Heart left ventricle (tissue), 16 donors: ENCODE results near the gene OR4B1. TPM values are rescaled to one million over a fixed set of nuclear protein-coding genes. Genes with fewer than 3 reads are reported as not detected.

Experiments used
- ATAC-seq, 4 donors: fragments of 200-7000 bp; cut with Tn5 transposase; one replicate each; pipeline ENCODE4 v1.9.1; 2020 to 2022; ENCODE audit warnings: moderate library complexity in 4 of 4, mild to moderate bottlenecking in 3 of 4, moderate number of reproducible peaks in 1 of 4
- DNase-seq, 5 donors: peaks; one replicate each; pipeline ENCODE4 v3.0.0-alpha.2; 2020
- H3K27ac ChIP-seq, 12 donors: fragments of 200-600 bp; sonication (generic) in 4 of 12; one replicate each; pipeline versions ENCODE4 v1.5.0 to v1.8.0; 2016 to 2022; ENCODE audit warnings: mild to moderate bottlenecking in 2 of 12
- H3K27me3 ChIP-seq, 9 donors: fragments of 200-600 bp; sonication (generic) in 2 of 9; one replicate each; pipeline versions ENCODE4 v1.5.1 to v1.8.0; 2016 to 2022; ENCODE audit warnings: mild to moderate bottlenecking in 3 of 9
- H3K36me3 ChIP-seq, 9 donors: fragments of 200-600 bp; sonication (generic) in 2 of 9; one replicate each; pipeline versions ENCODE4 v1.5.0 to v1.8.0; 2018 to 2022; ENCODE audit warnings: mild to moderate bottlenecking in 2 of 9
- H3K4me1 ChIP-seq, 12 donors: fragments of 200-600 bp; sonication (generic) in 4 of 12; one replicate each; pipeline versions ENCODE4 v1.5.0 to v1.8.0; 2016 to 2022; ENCODE audit warnings: mild to moderate bottlenecking in 3 of 12
- H3K4me3 ChIP-seq, 12 donors: fragments of 200-600 bp; sonication (generic) in 4 of 12; one replicate each; pipeline versions ENCODE4 v1.5.0 to v1.8.0; 2017 to 2022; ENCODE audit warnings: mild to moderate bottlenecking in 9 of 12, moderate library complexity in 4 of 12
- H3K9me3 ChIP-seq, 12 donors: fragments of 200-600 bp; sonication (generic) in 4 of 12; one replicate each; pipeline versions ENCODE4 v1.5.0 to v1.8.0; 2016 to 2022; ENCODE audit warnings: mild to moderate bottlenecking in 1 of 12
- POLR2A ChIP-seq, 2 donors: fragments of 450-650 bp; IDR thresholded peaks; one replicate each; pipeline ENCODE4 v1.6.1; 2017; ENCODE audit warnings: antibody characterized with exemption in 2 of 2, mild to moderate bottlenecking in 2 of 2, moderate library complexity in 2 of 2
- WGBS, 4 donors: extraction: QIAGEN DNeasy Blood & Tissue Kit in 2 of 4; methylation state at CpG; one replicate each; pipeline versions ENCODE4 v1.1.5 to v1.1.7; 2013 to 2018; 5-methylcytosine and 5-hydroxymethylcytosine counted together
- intact Hi-C, 10 donors: fragments of 100-400 bp; cut with DNase I; formaldehyde crosslinking; loops; one replicate each; pipeline versions ENCODE4 v1.11.1 to v1.14.2; 2022
- polyA plus RNA-seq, 2 donors: library from polyadenylated mRNA; stranded (reverse); fragments of 200-250 nt; gene quantifications; one replicate each; pipeline ENCODE4 v1.2.3, GENCODE V29; 2013
- total RNA-seq, 9 donors: library from RNA; depleted of rRNA in 2 of 9; stranded (reverse); fragments of >200 nt in 2 of 9; fragmentation: NEBNext Ultra II Directional in 3 of 9; extraction: Animal tissue kit (Norgen Biotek cat#: 25700) in 3 of 9; gene quantifications; one replicate each; pipeline versions ENCODE4 v1.1.0 to v1.2.4, GENCODE V29; 2016 to 2023
- TF ChIP-seq, protein P1 (sequence below), 12 donors: fragments of 200-600 bp; sonication (generic) in 4 of 12; IDR thresholded peaks; one replicate each; pipeline versions ENCODE4 v1.5.0 to v1.8.0; 2018 to 2022; ENCODE audit warnings: antibody characterized with exemption in 12 of 12, mild to moderate bottlenecking in 5 of 12
- donor health status: ischemic (EF 13 %, LVEDD 7.1; RV severe dilation, severe dysfunction).
- donor health status: healthy with polysubstance abuse.
- donor health status: DM: no; HTN: yes; CAD: no.
- donor health status: DM: no; HTN: no; CAD: no.
- donor health status: ischemic (EF 25% LVEDD 6.9; RV normal size, moderate dysfunction).
- donor health status: ischemic (EF 25% LVEDD 5.7; RV mildly dilated, moderate dysfunction).
- donor health status: healthy.
- donor health status: DM: yes; HTN: yes; CAD: no.
- donor health status: ischemic (EF 35%, LVEDD 5.7; RV mildly dilated, moderate dysfunction).
- donor health status: nonischemic (EF 11% LVEDD 7.7; RV severe dilation, severe dysfunction).
- donor health status: DM: yes; HTN: yes; CAD: no.
- donor health status: PGD.
- donor health status: ischemic (EF 29% LVEDD 5.4; RV normal size, mild dysfunction).
- donor health status: nonischemic (EF 23%, LVEDD 6.1; RV moderate dilation, normal function).

OR4B1 gene
- total and polyA plus RNA-seq, 11 donors = not detected

DNA sequence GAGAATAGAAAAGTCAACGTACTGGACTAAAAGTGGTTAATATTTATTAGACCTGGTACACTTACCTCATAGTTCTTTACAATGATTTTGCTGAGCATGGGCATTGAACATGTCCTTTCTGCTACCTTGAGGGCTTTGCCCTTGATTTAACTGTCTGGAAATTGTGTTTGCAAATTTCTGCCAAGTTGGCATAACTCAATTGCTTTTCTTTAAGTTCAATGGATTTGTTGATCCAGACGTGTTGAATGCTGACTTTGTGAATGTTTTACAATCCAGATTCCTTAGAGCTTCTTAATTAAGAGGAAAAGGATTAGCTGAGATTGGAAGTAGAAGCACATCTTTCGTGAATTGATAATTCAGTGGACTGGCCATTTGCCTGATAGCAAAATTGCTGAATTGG is 21.1 kb downstream of the OR4B1 start:
- H3K9me3 ChIP-seq = peaks cover 0 to 5% (median 0%) of the 10 kb centered on the region in 12 donors
- no peaks in the 10 kb centered on the region for H3K4me1 ChIP-seq
- intact Hi-C loops = no loop called here
- no peak for DNase-seq
- WGBS, 4 donors = 26 to 48% (median 31%) methylated on average over 3 of the region's 3 CpGs
- H3K4me3 ChIP-seq = no peak overlapping the region
- no peak overlapping the region for H3K27ac ChIP-seq
- TF ChIP-seq, protein P1, sequence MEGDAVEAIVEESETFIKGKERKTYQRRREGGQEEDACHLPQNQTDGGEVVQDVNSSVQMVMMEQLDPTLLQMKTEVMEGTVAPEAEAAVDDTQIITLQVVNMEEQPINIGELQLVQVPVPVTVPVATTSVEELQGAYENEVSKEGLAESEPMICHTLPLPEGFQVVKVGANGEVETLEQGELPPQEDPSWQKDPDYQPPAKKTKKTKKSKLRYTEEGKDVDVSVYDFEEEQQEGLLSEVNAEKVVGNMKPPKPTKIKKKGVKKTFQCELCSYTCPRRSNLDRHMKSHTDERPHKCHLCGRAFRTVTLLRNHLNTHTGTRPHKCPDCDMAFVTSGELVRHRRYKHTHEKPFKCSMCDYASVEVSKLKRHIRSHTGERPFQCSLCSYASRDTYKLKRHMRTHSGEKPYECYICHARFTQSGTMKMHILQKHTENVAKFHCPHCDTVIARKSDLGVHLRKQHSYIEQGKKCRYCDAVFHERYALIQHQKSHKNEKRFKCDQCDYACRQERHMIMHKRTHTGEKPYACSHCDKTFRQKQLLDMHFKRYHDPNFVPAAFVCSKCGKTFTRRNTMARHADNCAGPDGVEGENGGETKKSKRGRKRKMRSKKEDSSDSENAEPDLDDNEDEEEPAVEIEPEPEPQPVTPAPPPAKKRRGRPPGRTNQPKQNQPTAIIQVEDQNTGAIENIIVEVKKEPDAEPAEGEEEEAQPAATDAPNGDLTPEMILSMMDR (IDR thresholded peaks at IDR 0.05) = no peak
- no peak for TF ChIP-seq POLR2A (IDR thresholded peaks at IDR 0.05)
- H3K27me3 ChIP-seq = no peaks in the 10 kb centered on the region
- no peak for ATAC-seq
- no peaks in the 10 kb centered on the region for H3K36me3 ChIP-seq

DNA sequence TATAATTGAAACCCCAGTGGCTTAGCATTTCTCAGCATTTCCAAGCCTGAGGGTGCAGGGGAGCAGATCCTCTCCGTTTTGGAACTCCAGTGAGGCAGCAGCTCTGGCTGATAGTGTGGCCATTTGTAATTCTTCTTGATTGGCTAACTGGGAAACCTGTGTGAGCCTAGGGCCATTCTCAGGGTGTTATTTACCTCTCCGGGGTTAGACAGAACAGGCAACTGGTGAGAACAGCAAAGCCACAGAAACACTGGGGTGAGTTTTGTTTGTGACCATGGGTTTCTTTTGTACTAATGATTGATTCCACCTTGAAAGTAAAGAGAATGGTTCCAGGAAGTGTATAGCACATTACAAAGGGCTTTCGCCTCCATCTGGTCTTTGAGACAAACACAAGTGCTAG is 25.9 kb downstream of the OR4B1 start:
- H3K27ac ChIP-seq = no peak overlapping the region
- H3K36me3 ChIP-seq = no peaks in the 10 kb centered on the region
- no peak overlapping the region for H3K4me3 ChIP-seq
- TF ChIP-seq POLR2A (IDR thresholded peaks at IDR 0.05) = no peak
- TF ChIP-seq, protein P1 (IDR thresholded peaks at IDR 0.05) = no peak
- DNase-seq (no peak), ATAC-seq (no peak)
- no peaks in the 10 kb centered on the region for H3K27me3 ChIP-seq
- intact Hi-C loops = loop anchor here in 1 of 10 donors (10.0 kb wide), 1 partner anchor 62 kb away; the partner anchor contains the start of gene OR4S1
- no peaks in the 10 kb centered on the region for H3K4me1 ChIP-seq
- WGBS, 4 donors = 66 to 81% (median 75%) methylated on average over 3 of the region's 3 CpGs
- peaks cover 0 to 11% (median 0%) of the 10 kb centered on the region in 12 donors for H3K9me3 ChIP-seq

DNA sequence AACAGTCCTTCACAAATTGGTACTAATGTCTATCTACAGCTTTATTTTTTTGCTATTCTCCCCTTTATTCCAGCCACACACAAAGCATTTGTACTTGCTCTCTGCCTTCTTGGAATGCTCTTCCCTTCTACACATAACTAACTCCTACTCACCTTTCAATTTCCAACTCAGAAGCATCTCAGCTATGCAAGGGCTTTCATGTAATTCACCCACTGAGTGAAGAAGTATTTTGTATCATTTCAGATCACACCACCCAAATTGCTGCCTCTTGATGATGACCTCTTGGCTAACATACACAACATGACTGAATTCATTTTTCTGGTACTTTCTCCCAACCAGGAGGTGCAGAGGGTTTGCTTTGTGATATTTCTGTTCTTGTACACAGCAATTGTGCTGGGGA is 28.2 kb downstream of the OR4B1 start, which contains the start of gene OR4X2:
Gene OR4X2 (plus strand): TSS at position 301 of the 400 bp plus-strand sequence. CDS start 0 bp downstream, at position 301.
- Histone ChIP-seq H3K36me3 (no peaks in the 10 kb centered on the region), H3K9me3 (peaks cover 0 to 29% (median 16%) of the 10 kb centered on the region in 12 donors), H3K27me3 (no peaks in the 10 kb centered on the region), H3K27ac (no peak within 1 kb of the TSS), H3K4me1 (no peaks in the 10 kb centered on the region), H3K4me3 (no peak within 1 kb of the TSS)
- ATAC-seq (no peak), DNase-seq (no peak)
- TF ChIP-seq, protein P1 (IDR thresholded peaks at IDR 0.05) = no peak
- TF ChIP-seq POLR2A (IDR thresholded peaks at IDR 0.05) = no peak
- intact Hi-C loops = loop anchor here in 1 of 10 donors (10.0 kb wide), 1 partner anchor 60 kb away; the partner anchor contains the start of gene OR4S1

DNA sequence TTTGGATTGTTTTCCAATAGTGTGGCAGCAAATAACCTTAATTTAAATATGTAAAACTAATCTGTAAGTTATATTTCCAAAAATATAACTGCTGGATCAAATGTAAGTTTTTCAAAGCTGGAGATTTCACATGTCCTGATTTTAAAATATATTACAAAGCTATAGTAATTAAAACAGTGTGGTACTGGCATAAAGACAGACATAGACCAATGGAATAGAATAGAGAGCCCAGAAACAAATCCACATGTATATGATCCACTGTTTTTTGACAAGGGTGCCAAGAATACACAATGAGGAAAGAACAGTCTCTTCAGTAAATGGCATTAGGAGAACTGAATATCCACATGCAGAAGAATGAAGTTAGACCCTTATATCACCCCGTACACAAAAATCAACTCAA is 32.3 kb downstream of the OR4B1 start:
- intact Hi-C loops = loop anchor here in 1 of 10 donors (10.0 kb wide), 1 partner anchor 56 kb away; the partner anchor contains the start of gene OR4S1
- H3K9me3 ChIP-seq = peaks cover 0 to 35% (median 18%) of the 10 kb centered on the region in 12 donors
- no peak for TF ChIP-seq POLR2A (IDR thresholded peaks at IDR 0.05)
- TF ChIP-seq, protein P1 (IDR thresholded peaks at IDR 0.05) = no peak

More for the DNA sequence above, 32.3 kb downstream of the OR4B1 start:
- H3K27ac ChIP-seq = no peak overlapping the region
- WGBS, 4 donors = 80 to 86% (median 82%) methylated on average over 1 of the region's 1 CpG
- DNase-seq (no peak), ATAC-seq (no peak)
- H3K27me3 ChIP-seq = no peaks in the 10 kb centered on the region
- H3K4me1 ChIP-seq = no peaks in the 10 kb centered on the region
- H3K36me3 ChIP-seq = no peaks in the 10 kb centered on the region
- H3K4me3 ChIP-seq = no peak overlapping the region
